SW 1271 (cell line): ENCODE measurements around the gene TCF12.

Experiments
- DNase-seq, 2 experiments: peaks; one replicate each; lab custom pipeline; 2025; lab: John Stamatoyannopoulos, UW

The TCF12 gene

DNA sequence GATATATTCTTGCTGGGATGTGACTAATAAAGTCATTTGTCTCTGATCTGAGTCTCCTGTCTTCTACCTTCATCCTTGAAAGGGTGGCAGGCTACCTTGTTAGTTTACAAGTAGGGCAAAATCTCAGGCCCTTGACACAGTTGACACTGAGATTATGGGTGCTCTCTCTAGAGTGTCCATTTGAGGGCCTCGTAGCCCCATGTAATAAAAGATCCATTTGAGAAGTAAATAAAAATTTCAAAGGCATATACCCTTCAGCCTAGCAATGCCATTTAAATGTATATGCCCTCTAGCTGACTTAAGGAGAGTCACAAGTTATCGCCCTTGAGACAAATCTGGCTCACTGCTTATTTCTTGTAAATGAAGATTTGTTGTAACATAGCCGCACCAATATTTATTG lies 98.6 kb downstream of the TCF12 start:
- DNase-seq = no peak

DNA sequence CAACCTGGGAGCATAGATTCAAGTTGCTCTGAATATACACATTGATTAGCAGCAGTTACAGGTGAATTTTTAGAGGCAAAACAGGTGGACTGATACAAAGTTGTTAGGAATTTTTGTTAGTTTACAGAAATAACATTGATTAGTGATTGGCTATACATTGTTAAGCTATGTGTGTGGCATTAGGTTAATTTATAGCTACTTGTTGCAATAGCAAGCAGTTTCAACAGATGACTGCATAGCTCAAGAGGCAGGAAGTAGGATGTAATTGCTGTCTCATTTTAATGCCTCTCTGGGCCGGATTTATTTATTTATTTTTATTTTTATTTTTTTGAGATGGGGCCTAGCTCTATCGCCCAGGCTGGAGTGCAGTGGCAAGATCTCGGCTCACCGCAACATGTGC lies 99.7 kb downstream of the TCF12 start:
- no peak for DNase-seq

DNA sequence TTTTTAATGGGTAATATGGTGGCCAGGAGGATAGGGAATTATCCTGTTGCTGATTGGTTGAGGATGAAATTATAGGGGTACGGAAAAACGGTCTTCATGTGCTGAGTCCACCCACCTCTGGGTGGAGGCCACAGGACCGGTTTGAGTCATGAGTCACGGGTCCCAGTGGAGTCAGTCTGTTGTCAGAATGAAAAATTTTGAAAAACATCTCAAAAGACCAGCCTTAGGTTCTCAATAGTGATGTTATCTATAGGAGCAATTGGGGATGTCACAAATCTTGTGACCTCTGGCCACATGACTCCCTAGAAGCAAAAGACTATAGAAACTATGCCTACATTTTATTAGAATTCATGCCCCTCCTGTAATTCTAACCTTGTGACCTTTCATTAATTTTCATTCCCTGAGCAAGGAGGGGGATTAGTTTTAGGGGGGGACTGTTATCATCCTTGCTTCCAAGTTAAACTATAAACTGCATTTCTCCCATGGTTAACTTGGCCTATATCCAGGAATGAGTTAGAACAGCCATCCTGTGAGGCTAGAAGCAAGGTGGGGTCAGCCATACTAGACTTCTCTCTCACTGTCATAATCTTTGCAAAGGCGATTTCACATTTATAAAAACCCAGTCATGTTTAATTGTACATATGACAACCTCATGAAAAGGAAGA lies 101.2 kb downstream of the TCF12 start:
- no peak for DNase-seq

DNA sequence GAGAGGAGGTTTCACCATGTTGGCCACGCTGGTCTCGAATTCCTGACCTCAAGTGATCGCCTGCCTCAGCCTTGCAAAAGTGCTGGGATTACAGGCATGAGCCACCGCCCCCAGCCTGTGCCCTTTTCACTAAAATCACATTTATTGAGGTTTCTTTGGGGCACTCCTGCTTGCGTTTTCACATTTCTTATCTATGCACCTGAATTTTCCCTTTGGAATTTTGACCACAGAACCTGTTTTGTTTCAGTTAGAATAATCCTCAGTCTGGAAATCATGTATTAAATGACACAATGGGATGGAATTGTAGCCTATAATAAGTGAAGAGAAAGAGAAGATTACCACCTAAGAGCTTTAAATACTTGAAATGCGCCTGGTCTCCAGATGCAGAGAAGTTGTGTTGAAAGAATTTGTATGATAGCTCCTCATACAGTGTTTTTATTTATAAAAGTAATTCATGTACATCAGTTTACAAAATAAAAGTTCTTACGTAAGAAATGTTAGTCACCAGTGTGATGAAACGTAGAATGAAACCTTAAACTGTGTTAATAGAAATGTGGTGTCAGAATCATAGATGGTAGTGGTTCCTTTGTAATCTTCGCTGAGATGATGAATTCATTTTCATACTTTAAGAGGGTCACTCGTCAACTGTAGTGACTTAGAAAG lies 107.0 kb downstream of the TCF12 start:
- no peak for DNase-seq

DNA sequence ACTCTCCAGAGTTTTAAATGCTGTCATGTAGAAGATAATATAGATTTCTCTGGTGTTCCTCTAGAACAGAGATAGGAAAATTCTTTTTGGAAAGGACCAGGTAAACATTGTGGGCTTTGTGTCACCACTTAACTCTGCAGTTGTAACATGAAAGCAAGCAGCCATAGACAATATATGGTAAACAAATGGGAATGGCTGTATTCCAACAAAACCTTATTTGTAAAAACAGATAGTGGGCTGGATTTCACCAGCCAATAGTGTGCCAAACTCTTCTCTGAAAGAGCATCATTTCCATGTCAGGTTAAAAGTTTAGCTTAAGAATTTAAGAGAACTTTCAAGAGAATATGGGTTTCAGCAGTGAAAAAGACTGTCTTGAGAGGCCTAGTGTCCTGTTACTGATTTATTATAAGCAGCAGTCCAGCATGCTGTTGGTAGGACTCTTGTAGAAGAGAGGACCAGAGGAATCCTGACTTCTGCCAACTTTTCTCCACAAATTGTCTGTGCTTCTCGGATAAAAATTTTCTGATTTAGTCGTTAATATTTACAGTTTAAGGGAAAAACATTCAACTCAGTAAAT lies 107.7 kb downstream of the TCF12 start:
- no peak for DNase-seq

DNA sequence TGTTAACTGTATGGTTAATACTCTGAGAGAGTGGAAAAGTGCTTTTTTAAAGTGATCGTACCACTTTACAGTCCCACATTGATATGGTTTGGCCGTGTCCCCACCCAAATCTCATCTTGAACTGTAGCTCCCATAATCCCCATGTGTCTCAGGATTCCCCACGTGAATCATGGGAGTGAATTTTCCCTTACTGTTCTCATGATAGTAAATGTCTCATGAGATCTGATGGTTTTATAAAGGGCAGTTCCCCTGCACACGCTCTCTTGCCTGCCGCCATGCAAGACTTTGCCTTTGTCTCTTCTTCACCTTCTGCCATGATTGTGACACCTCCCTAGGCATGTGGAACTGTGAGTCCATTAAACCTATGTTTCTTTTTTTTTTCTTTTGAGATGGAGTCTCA lies 109.2 kb downstream of the TCF12 start:
- no peak for DNase-seq

DNA sequence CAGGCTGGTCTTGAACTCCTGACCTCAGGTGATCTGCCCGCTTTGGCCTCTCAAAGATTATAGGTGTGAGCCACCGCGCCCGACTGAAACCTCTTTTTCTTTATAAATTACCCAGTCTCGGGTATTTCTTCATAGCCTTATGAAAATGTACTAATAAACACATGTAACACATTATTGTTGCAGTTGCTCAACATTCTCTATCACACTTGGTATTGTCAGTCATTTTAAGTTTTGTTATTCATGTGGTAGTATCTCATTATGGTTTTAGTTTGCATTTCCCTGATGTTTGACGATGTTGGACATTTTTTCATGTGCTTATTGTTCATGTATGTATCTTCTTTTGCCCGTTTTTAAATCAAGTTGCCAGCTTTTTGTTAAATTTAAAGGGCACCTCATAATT lies 109.7 kb downstream of the TCF12 start:
- no peak for DNase-seq

DNA sequence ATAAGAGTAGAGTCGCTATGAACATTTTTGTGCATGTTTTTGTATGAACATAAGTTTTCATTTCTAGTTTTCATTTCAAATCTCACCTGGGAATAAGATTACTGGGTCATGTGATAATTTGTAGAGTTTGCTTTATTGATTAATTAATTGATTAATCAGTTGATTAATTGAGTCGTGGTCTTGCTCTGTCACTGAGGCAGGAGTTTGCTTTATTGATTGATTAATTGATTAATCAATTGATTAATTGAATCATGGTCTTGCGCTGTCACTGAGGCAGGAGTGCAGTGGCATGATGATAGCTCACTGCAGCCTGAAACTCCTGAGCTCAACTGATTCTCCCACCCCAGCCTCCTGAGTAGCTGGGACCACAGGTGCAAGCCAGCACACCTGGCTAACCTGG lies 111.6 kb downstream of the TCF12 start:
- no peak for DNase-seq

DNA sequence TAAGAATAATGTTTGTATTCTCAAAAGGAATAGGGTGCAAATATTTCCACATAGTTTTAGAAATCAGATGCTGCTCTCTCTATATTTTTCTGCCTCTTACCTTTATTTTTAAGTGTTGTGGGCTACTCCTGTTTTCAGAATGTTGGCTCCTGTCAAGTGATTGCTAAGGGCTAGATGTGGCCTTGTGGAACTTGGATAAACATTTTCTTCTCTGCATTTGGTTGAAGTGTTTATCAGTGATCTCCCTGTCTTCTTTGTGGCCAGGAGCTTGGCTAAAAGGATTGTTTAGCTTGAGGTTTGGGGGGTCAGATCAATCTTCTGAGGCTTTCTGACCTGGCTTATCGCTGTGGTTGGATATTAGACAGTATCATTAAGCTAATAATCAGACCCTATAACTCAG lies 112.6 kb downstream of the TCF12 start:
- no peak for DNase-seq

DNA sequence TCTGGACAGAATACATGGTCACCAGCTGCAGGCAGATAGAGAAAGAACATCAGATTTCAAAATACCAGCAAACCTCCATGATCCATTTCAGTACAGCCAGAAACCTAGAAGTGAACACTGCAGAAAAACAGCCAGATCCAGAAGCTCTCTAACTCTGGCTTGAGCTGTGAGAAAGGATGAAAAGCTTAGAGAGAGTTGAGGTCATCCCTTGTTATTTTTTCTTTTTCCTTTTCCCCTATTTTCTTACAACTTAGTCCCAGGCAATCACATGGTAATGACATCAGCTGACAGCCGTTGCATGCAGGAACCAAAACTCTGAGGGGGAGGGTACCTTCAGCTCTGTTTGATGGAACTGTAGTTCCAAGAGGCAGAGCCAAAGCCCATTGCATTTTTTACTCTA lies 113.2 kb downstream of the TCF12 start:
- no peak for DNase-seq

DNA sequence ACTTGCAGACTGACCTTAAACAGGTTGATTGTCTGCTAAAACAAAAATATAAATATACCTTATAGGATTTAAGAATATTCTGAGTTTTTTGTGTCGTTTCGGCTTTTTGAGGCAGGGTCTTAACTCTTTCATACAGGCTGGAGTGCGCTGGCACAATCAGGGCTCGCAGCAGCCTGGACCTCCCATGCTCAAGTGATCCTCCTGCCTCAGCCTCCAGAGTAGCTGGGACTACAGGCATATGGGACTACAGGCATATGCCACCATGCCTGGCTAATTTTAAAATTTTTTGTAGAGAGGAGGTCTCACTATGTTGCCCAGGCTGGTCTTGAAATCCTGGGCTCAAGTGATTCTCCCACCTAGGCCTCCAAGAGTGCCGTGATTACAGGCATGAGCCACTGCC lies 113.9 kb downstream of the TCF12 start:
- DNase-seq = no peak

DNA sequence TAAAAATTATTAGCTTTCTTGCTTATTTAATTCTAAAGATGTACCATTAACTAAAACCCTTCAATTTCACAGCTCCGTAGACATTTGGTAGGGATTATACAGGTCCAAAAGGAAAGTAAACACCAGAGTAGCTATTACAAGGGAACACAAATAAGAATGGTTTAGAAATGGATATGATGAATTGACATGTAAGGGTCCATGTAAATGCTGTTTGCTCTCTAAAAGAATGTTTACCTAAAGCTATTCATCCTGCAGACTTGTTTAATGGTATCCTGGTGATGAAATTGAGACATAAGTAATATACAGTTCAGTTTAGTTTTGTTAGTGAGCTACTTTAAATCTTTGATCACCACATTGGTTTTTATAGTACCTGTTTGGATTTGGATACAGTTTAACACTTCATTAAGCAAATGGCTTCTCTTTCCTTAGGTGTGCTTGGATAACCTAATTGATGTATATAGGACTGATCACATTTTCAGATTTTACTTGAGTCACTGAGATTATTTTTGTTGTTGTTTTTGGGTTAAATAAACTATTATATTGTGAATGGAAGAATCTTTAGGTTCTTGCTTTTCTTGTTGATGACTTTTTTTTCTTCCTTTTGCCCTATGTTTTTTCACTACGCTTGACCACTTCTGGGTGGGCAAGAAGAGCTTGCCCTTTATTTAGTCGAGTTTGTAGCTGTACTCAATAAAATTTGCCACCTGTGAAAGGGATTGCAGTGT lies 115.4 kb downstream of the TCF12 start:
- DNase-seq = peak in 1 of 2 experiments; percentile 14

DNA sequence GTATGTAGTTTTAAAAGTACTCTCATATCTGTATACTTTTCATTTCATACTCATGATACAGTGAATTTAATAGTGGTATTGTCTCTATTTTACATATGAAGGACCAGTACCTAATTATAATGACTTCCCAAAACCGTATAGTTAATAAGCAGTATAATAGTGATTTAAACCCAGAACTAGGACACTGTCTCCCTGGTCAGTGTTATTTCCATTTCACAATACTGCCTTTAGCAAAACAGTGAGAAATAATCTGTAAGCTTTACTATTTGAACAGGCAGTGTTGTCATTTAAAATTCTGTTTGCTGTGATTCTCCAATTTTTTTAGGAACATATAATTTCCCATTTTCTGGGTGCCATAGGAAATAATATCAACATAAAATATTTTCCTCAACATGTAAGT lies 116.2 kb downstream of the TCF12 start:
- DNase-seq = no peak

DNA sequence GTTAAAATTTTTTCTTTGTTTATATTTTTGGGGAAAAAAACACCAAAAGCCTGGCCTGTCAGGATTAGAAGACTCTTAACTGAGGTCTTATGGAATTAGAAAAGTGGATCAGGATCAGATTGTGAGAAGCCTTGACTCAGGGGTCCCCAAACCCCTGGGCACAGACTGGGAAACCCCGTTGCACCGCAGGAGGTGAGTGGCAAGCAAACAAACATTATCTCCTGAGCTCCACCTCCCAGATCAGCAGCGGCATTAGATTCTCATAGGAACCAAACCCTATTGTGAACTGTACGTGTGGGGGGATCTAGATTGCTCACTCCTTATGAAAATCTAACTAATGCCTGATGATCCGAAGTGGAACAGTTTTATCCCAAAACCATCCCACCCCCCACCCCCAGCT lies 117.2 kb downstream of the TCF12 start:
- no peak for DNase-seq

DNA sequence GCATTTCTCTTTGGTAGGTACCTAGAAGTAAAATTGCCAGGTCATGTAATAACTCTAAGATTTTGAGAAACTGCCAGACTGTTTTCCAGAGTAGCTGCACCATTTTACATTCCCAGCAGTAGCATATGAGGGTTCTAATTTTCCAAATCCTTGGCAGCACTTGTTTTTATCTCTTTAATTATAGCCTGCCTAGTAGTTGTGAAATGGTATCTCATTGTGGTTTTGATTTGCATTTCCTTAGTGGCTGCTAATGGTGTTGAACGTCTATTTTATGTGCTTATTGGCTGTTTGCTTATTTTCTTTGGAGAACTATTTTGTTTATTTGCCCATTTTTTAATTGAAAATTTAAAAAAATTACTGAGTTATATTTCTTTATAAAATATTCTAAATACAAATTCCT lies 117.9 kb downstream of the TCF12 start:
- no peak for DNase-seq

DNA sequence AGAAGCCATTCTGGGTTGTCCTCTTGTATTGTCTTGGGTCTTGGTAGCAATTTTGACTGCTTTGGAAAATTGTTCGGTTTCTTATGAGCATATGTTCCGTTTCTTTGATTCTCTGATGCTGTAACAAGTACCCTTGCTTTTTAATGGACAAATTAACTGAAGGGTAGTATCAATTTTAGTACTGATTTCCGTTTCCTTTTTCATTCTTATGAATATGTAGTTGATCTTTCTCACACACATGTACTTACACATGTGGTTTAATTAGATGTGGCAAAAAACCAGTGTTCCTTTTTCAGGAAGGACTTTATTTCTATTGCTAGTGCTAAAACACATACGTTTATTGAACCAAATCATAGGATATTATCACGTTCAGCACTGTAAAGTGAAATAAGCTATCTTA lies 119.1 kb downstream of the TCF12 start:
- DNase-seq = no peak

DNA sequence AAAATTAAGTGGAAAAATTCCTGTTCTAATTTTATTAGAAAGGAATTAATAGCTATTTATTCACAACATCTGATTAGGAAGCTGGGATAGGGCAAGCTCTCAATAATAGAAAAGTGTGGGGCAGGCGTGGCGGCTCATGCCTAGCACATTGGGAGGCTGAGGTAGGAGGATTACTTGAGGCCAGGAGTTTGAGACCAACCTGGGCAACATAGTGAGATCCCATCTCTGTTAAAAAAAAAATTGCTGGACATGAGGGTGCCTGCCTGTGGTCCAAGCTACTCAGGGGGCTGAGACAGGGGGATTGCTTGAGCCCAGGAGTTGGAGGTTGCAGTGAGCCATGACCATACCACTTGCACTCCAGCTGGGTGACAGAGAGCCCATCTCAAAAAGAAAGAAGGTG lies 119.6 kb downstream of the TCF12 start:
- no peak for DNase-seq

DNA sequence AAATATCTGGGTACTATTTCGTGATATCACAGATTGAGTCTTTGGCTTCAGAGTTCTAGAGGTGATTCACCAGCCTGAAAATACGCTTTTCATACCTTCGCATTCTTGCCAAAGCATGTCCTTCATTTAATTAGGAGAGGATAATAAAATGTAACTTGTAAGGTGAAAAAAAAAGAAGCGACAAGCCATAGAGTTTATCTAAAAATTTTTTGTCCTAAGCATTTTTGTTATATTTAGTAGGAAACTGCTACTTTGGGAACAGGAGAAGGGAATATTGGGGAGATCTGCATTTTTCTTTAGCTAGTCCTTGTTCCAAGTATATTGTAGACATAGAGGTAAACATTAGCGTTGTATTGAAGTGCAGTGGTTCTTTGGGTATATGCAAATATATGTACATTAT lies 120.1 kb downstream of the TCF12 start:
- DNase-seq = no peak

DNA sequence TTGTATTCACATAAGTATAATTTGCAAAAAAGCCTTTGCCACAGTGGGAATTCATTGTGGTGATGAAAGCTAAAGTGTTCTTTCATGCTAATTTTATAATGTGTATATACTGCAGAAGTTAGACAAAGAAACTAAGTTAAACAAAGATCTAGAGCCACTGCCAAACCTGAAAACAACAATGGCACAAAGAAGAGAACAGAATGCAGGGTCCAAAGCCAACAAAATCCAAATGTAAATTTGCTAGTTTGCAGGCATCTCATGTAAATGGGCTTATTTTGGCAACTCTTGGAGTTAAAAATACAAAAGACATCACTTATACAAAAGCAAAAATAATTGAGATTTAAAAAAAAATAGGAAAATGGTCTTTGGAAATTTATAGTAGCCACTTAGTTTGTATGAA lies 123.0 kb downstream of the TCF12 start:
- DNase-seq = no peak

DNA sequence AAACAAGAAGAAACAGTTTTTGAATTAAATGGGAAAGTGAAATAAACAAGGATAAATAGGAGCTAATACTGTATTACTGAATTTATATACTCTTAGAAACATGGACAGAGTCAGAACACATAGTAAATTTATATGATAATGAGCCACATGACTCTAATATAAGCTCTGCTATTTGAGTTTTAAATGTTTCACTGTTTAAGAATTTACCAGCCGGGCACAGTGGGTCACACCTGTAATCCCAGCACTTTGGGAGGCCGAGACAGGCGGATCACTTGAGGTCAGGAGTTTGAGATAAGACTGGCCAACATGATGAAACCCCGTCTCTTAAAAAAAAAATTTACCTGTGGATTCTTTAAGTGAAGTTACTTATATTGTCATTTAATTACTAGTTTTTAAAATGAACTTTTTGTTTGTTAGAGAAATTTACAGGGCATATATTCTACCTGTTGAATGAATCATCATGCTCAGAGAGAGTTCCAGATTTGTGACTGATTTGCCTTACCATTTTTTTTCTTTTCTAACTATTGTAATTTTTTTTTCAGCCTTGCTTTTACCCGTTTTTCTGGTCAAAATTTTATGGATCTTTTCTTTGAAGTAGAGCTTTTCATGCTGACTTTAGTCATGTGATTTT lies 125.7 kb downstream of the TCF12 start:
- DNase-seq = no peak

DNA sequence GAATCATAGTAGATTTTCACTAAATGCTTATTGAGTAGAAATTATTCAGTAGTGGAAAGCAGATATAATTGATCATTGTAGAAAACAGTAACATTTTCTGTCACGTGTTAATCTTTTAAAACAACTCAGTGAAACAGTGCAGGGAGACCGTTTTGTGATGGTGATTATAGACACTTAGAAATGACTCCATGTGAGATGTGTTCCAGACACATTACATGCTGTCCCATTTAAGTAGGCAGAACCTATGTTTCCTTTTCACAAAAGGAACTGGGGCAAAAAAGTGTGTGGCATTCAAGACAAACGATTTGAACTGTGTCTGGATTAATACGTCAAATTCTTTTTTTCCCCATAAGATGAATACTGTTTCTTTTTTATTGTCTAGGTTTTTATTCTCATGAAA lies 126.5 kb downstream of the TCF12 start:
- no peak for DNase-seq

DNA sequence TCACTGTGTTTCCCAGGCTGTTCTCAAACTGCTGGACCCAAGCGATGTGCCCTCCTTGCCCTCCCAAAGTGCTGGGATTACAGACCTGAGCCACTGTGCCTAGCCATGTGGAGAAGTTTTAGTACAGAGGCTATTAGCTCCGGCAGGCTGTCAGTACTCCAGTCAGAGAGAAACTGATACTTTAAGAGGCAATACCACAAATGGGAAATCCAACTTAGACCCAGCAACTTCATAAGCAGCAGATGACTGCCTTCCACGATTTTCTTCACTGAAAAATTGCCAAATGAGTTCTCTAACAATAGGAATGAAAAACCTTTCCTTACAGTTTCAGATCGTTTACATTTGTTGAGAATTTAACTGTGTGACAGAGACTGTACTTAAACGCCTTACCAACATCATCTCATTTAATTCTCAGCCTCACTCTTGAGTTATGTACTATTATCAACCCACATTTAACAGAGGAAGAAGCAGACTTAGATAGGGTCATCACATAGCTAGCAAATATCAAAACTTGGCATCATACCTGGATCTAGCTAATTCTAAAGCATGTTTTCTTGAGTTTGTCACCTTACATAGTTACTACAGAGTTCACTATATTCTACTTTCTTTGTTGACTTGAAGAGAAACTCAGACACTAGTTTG lies 127.4 kb downstream of the TCF12 start:
- DNase-seq = no peak
